CD4-positive, alpha-beta T cell treated with Interleukin-6 at 100 ng/mL for 8 hours (primary cell): ENCODE results near the gene HSPBAP1.

Experiments
- DNase-seq: peaks from one replicate; pipeline ENCODE4 v3.0.0-alpha.2; 2020; ENCODE audit warnings: mixed read lengths, low spot score

The HSPBAP1 gene

GRCh38 chr3:122793568-122794416 is at the start of gene HSPBAP1:
Gene HSPBAP1 (minus strand): TSS chr3:122793831. CDS start chr3:122793680, 151 bp downstream.
- peak; percentile 86 for DNase-seq

GRCh38 chr3:122835590-122835989 is 42.0 kb upstream of the HSPBAP1 start:
- DNase-seq: no peak

GRCh38 chr3:122828281-122828680 is 34.6 kb upstream of the HSPBAP1 start:
- DNase-seq: no peak

GRCh38 chr3:122826278-122826677 is 32.6 kb upstream of the HSPBAP1 start:
- no peak for DNase-seq

- no peak for DNase-seq
Observed at GRCh38 chr3:122825460-122825859, 31.8 kb upstream of the HSPBAP1 start.

- DNase-seq: no peak
Observed at GRCh38 chr3:122824465-122825381, 31.1 kb upstream of the HSPBAP1 start.

GRCh38 chr3:122816587-122816986 is 23.0 kb upstream of the HSPBAP1 start:
- DNase-seq: no peak

- DNase-seq: no peak
Observed at GRCh38 chr3:122810734-122811133, 17.1 kb upstream of the HSPBAP1 start.

- no peak for DNase-seq
Observed at GRCh38 chr3:122803977-122804376, 10.3 kb upstream of the HSPBAP1 start.

- no peak for DNase-seq
Observed at GRCh38 chr3:122802323-122802722, 8.7 kb upstream of the HSPBAP1 start.

GRCh38 chr3:122800706-122801237 is 7.1 kb upstream of the HSPBAP1 start:
- DNase-seq: no peak

- DNase-seq: no peak
Observed at GRCh38 chr3:122800031-122800430, 6.4 kb upstream of the HSPBAP1 start.

GRCh38 chr3:122799322-122799721 is 5.7 kb upstream of the HSPBAP1 start:
- no peak for DNase-seq

GRCh38 chr3:122797291-122797690 is 3.7 kb upstream of the HSPBAP1 start:
- no peak for DNase-seq

- no peak for DNase-seq
Observed at GRCh38 chr3:122795674-122796195, 2.1 kb upstream of the HSPBAP1 start.

GRCh38 chr3:122794779-122795673 is 1.4 kb upstream of the HSPBAP1 start, which contains the start of gene SLC49A4:
Gene SLC49A4 (plus strand): TSS chr3:122795069. CDS start chr3:122795193, 124 bp downstream.
- peak; percentile 62 for DNase-seq

- DNase-seq: no peak
Observed at GRCh38 chr3:122794483-122794778, 800 bp upstream of the HSPBAP1 start.

- DNase-seq: no peak
Observed at GRCh38 chr3:122789585-122790273, 3.9 kb downstream of the HSPBAP1 start.

- no peak for DNase-seq
Observed at GRCh38 chr3:122787872-122788271, 5.8 kb downstream of the HSPBAP1 start.

- no peak for DNase-seq
Observed at GRCh38 chr3:122786066-122786465, 7.6 kb downstream of the HSPBAP1 start.

- DNase-seq: no peak
Observed at GRCh38 chr3:122785231-122785630, 8.4 kb downstream of the HSPBAP1 start.
